ENCODE data around the gene FOXP1. TPM values are rescaled to one million over a fixed set of nuclear protein-coding genes. Genes with fewer than 3 reads are reported as not detected.

FOXP1 gene
- total and polyA plus RNA-seq, 3 experiments from 2014 or later: 142 to 185 (median 147) TPM

DNA sequence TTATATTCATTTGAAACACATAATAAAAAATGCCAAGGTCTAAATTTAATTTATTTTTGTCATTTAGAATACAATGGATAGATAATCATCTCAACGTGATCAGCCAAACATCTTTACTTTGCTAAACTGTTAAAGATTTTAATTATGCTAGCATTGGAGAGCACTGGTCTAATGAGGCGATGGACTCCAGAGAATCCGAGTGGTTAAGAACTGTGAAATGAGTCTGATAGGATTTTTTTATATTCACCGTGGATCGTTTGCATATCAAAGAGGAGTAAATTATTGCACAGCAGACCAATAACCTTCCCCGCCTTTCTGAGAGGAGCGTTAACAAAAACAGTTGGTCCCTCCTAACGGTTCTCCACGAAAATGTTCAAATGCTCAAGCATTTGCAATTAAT is 540.8 kb downstream of the FOXP1 start:
- Mint-ChIP-seq H3K4me3 (no peak overlapping the region), H3K27me3 (no peaks in the 10 kb centered on the region), H3K9me3 (no peaks in the 10 kb centered on the region), H3K27ac (peak overlapping the region in 1 of 8 donors; percentile 57), H3K4me1 (peaks cover 47 to 88% (median 66%) of the 10 kb centered on the region in 3 donors), H3K36me3 (peaks cover 15 to 97% (median 36%) of the 10 kb centered on the region in 3 donors)
- POLR2A ChIA-PET: no interaction called here
- H3K4me1 ChIP-seq (ENCODE audit: insufficient read depth, low read length): peaks cover 53% of the 10 kb centered on the region
- H3K4me3 ChIP-seq (ENCODE audit: low read length): no peak overlapping the region
- H3K27me3 ChIP-seq (ENCODE audit: insufficient read depth, low read length, poor library complexity, severe bottlenecking): no peaks in the 10 kb centered on the region
- peaks cover 46% of the 10 kb centered on the region for H3K36me3 ChIP-seq (ENCODE audit: insufficient read depth, low read length)
- no peak for DNase-seq
- CTCF ChIA-PET: no interaction called here
- H3K27ac ChIP-seq (ENCODE audit: low read depth, low read length): no peak overlapping the region
- no peaks in the 10 kb centered on the region for H3K9me3 ChIP-seq (ENCODE audit: low read length)

- H3K4me3 ChIP-seq (ENCODE audit: low read length): no peak overlapping the region
- Mint-ChIP-seq H3K36me3 (peaks cover 10 to 97% (median 38%) of the 10 kb centered on the region in 3 donors), H3K27me3 (no peaks in the 10 kb centered on the region), H3K9me3 (no peaks in the 10 kb centered on the region), H3K4me1 (peaks cover 61 to 89% (median 64%) of the 10 kb centered on the region in 3 donors), H3K27ac (peak overlapping the region in 4 of 8 donors; percentile 41 to 80 (median 60)), H3K4me3 (peak overlapping the region in 1 of 7 donors; percentile 20)
- H3K27ac ChIP-seq (ENCODE audit: low read depth, low read length): no peak overlapping the region
- peaks cover 48% of the 10 kb centered on the region for H3K4me1 ChIP-seq (ENCODE audit: insufficient read depth, low read length)
- H3K27me3 ChIP-seq (ENCODE audit: insufficient read depth, low read length, poor library complexity, severe bottlenecking): no peaks in the 10 kb centered on the region
- peaks cover 42% of the 10 kb centered on the region for H3K36me3 ChIP-seq (ENCODE audit: insufficient read depth, low read length)
- DNase-seq: no peak
- H3K9me3 ChIP-seq (ENCODE audit: low read length): no peaks in the 10 kb centered on the region
- POLR2A ChIA-PET: no interaction called here
- CTCF ChIA-PET: interaction anchor here (0.8 kb wide), 1 partner anchor 18 kb away, joined by 3 read pairs; no protein-coding TSS in a partner anchor
Observed at GRCh38 chr3:71041371-71041770, 542.2 kb downstream of the FOXP1 start.

DNA sequence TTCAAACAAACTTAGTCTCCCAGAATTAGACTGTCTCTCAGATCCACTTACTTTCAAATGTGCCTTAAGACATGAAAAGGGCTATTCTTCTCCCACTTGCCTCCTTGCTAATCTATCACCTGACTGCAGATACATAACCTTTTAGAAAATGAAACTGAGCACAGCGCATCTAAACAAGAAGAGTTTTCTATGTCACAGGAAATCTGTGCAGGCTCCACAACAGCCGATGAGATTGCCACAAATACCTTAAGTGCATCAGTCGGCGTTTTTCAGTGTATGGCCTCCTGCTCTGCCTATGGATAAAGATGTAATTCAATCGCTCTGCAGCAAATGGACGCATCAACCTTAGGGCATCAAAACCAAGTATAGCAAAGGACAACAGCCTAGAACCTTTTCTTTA is 544.2 kb downstream of the FOXP1 start:
- H3K4me3 Mint-ChIP-seq: peak overlapping the region in 6 of 7 donors; percentile 24 to 67 (median 53)
- ChIA-PET CTCF (interaction anchor here (1.3 kb wide), 1 partner anchor 9 kb away, joined by 4 read pairs; no protein-coding TSS in a partner anchor), POLR2A (interaction anchor here (0.6 kb wide), 1 partner anchor 40 kb away, joined by 3 read pairs; no protein-coding TSS in a partner anchor)
- H3K27me3 ChIP-seq (ENCODE audit: insufficient read depth, low read length, poor library complexity, severe bottlenecking): no peaks in the 10 kb centered on the region
- no peak overlapping the region for H3K27ac ChIP-seq (ENCODE audit: low read depth, low read length)
- peaks cover 62 to 89% (median 82%) of the 10 kb centered on the region in 3 donors for H3K4me1 Mint-ChIP-seq
- H3K36me3 ChIP-seq (ENCODE audit: insufficient read depth, low read length): peaks cover 22% of the 10 kb centered on the region
- peak overlapping the region; percentile 14 for H3K4me3 ChIP-seq (ENCODE audit: low read length)
- H3K27me3 Mint-ChIP-seq: no peaks in the 10 kb centered on the region
- H3K9me3 Mint-ChIP-seq: no peaks in the 10 kb centered on the region
- peak in 1 of 5 donors; percentile 31 for DNase-seq
- peaks cover 1 to 97% (median 42%) of the 10 kb centered on the region in 3 donors for H3K36me3 Mint-ChIP-seq
- peaks cover 30% of the 10 kb centered on the region for H3K4me1 ChIP-seq (ENCODE audit: insufficient read depth, low read length)
- peak overlapping the region; percentile 2 to 88 (median 64) for H3K27ac Mint-ChIP-seq
- H3K9me3 ChIP-seq (ENCODE audit: low read length): no peaks in the 10 kb centered on the region

GRCh38 chr3:71037775-71038174 is 545.8 kb downstream of the FOXP1 start:
- ChIA-PET CTCF (interaction anchor here (0.7 to 1.3 kb wide), 2 partner anchors 11 to 25 kb away, joined by 3 to 4 read pairs; no protein-coding TSS in a partner anchor), POLR2A (no interaction called here)

DNA sequence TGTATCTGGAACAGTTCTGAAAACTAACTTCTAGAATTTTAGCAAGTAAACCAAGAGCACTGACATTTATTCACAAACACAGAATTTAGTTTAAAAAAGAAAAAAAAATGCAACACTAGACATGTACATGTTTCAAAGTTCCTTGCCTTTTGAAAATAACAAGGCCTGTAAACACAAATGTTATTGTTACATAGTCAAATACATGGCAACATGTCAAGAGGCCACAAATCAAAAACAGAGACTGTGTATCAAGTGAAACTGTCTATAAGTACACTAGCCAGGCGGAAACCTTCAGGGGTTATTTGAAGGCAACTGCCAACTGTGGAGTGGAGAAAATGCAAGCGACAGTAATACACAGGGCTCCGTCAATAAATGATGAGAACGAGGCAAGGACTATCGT is 547.6 kb downstream of the FOXP1 start:
- H3K4me3 ChIP-seq (ENCODE audit: low read length): no peak overlapping the region
- H3K36me3 ChIP-seq (ENCODE audit: insufficient read depth, low read length): peaks cover 11% of the 10 kb centered on the region
- no peaks in the 10 kb centered on the region for H3K9me3 ChIP-seq (ENCODE audit: low read length)
- CTCF ChIA-PET: interaction anchor here (1.3 to 1.9 kb wide), 2 partner anchors 13 to 31 kb away, joined by 4 to 5 read pairs; no protein-coding TSS in a partner anchor
- Mint-ChIP-seq H3K27ac (peak overlapping the region in 5 of 8 donors; percentile 29 to 86 (median 55)), H3K4me3 (no peak overlapping the region), H3K36me3 (peaks cover 0 to 99% (median 43%) of the 10 kb centered on the region in 3 donors), H3K9me3 (no peaks in the 10 kb centered on the region), H3K27me3 (no peaks in the 10 kb centered on the region), H3K4me1 (peaks cover 79 to 95% (median 94%) of the 10 kb centered on the region in 3 donors)
- no peak for DNase-seq
- no peaks in the 10 kb centered on the region for H3K27me3 ChIP-seq (ENCODE audit: insufficient read depth, low read length, poor library complexity, severe bottlenecking)
- no peak overlapping the region for H3K27ac ChIP-seq (ENCODE audit: low read depth, low read length)
- peaks cover 47% of the 10 kb centered on the region for H3K4me1 ChIP-seq (ENCODE audit: insufficient read depth, low read length)
- POLR2A ChIA-PET: no interaction called here

More at GRCh38 chr3:71037775-71038174, 545.8 kb downstream of the FOXP1 start:
- H3K4me1 Mint-ChIP-seq: peaks cover 69 to 95% (median 92%) of the 10 kb centered on the region in 3 donors
- H3K27ac Mint-ChIP-seq: peak overlapping the region in 6 of 8 donors; percentile 26 to 84 (median 57)
- no peak overlapping the region for H3K4me3 ChIP-seq (ENCODE audit: low read length)
- H3K36me3 ChIP-seq (ENCODE audit: insufficient read depth, low read length): peaks cover 16% of the 10 kb centered on the region
- H3K27me3 Mint-ChIP-seq: no peaks in the 10 kb centered on the region
- DNase-seq: no peak
- peaks cover 39% of the 10 kb centered on the region for H3K4me1 ChIP-seq (ENCODE audit: insufficient read depth, low read length)
- H3K36me3 Mint-ChIP-seq: peaks cover 0 to 97% (median 41%) of the 10 kb centered on the region in 3 donors
- peak overlapping the region in 1 of 7 donors; percentile 6 for H3K4me3 Mint-ChIP-seq
- H3K9me3 Mint-ChIP-seq: no peaks in the 10 kb centered on the region
- no peaks in the 10 kb centered on the region for H3K9me3 ChIP-seq (ENCODE audit: low read length)
- no peaks in the 10 kb centered on the region for H3K27me3 ChIP-seq (ENCODE audit: insufficient read depth, low read length, poor library complexity, severe bottlenecking)
- H3K27ac ChIP-seq (ENCODE audit: low read depth, low read length): no peak overlapping the region

DNA sequence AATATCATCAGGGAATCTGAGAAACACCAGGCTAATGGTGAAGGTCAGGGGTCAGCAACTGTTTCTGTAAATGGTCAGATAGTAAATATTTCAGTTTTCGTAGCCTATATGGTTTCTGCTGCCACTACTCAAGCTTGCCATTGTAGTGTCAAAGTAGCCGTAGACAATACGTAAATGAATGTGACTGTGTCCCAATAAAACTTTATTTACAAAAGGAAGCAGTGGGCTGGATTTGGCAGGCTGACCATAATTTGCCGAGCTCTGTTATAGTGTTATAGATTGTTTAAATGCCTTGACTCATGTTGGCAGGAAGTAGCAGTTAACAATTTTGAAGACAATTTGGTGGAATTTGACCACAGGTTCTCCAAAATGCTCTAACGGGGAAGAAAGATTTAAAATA is 548.2 kb downstream of the FOXP1 start:
- H3K36me3 ChIP-seq (ENCODE audit: insufficient read depth, low read length): peaks cover 7% of the 10 kb centered on the region
- no peaks in the 10 kb centered on the region for H3K27me3 ChIP-seq (ENCODE audit: insufficient read depth, low read length, poor library complexity, severe bottlenecking)
- H3K27me3 Mint-ChIP-seq: no peaks in the 10 kb centered on the region
- H3K4me1 ChIP-seq (ENCODE audit: insufficient read depth, low read length): peaks cover 45% of the 10 kb centered on the region
- H3K4me3 ChIP-seq (ENCODE audit: low read length): no peak overlapping the region
- H3K27ac Mint-ChIP-seq: peak overlapping the region in 6 of 8 donors; percentile 29 to 86 (median 56)
- no peak overlapping the region for H3K27ac ChIP-seq (ENCODE audit: low read depth, low read length)
- no peak for DNase-seq
- peaks cover 0 to 99% (median 39%) of the 10 kb centered on the region in 3 donors for H3K36me3 Mint-ChIP-seq
- H3K4me3 Mint-ChIP-seq: no peak overlapping the region
- no peaks in the 10 kb centered on the region for H3K9me3 ChIP-seq (ENCODE audit: low read length)
- no peaks in the 10 kb centered on the region for H3K9me3 Mint-ChIP-seq
- H3K4me1 Mint-ChIP-seq: peaks cover 79 to 95% (median 94%) of the 10 kb centered on the region in 3 donors
- ChIA-PET CTCF (interaction anchor here (1.3 to 1.9 kb wide), 2 partner anchors 13 to 31 kb away, joined by 4 to 5 read pairs; no protein-coding TSS in a partner anchor), POLR2A (no interaction called here)

GRCh38 chr3:71033681-71034220 is 549.8 kb downstream of the FOXP1 start:
- Histone ChIP-seq H3K27ac (ENCODE audit: low read depth, low read length) (no peak overlapping the region), H3K9me3 (ENCODE audit: low read length) (no peaks in the 10 kb centered on the region), H3K36me3 (ENCODE audit: insufficient read depth, low read length) (peaks cover 7% of the 10 kb centered on the region), H3K4me1 (ENCODE audit: insufficient read depth, low read length) (peaks cover 37% of the 10 kb centered on the region), H3K4me3 (ENCODE audit: low read length) (no peak overlapping the region), H3K27me3 (ENCODE audit: insufficient read depth, low read length, poor library complexity, severe bottlenecking) (no peaks in the 10 kb centered on the region)
- Mint-ChIP-seq H3K36me3 (peaks cover 0 to 96% (median 36%) of the 10 kb centered on the region in 3 donors), H3K9me3 (no peaks in the 10 kb centered on the region), H3K4me3 (no peak overlapping the region), H3K4me1 (peaks cover 76 to 96% (median 89%) of the 10 kb centered on the region in 3 donors), H3K27ac (peak overlapping the region in 5 of 8 donors; percentile 13 to 73 (median 38)), H3K27me3 (no peaks in the 10 kb centered on the region)
- no peak for DNase-seq
- ChIA-PET CTCF (interaction anchor here (1.4 to 1.9 kb wide), 2 partner anchors 11 to 12 kb away, joined by 3 to 4 read pairs; no protein-coding TSS in a partner anchor), POLR2A (no interaction called here)

- CTCF ChIA-PET: no interaction called here
- peak in 1 of 5 donors; percentile 58 for DNase-seq
- H3K9me3 Mint-ChIP-seq: no peaks in the 10 kb centered on the region
- H3K4me1 Mint-ChIP-seq: peaks cover 75 to 97% (median 89%) of the 10 kb centered on the region in 3 donors
- POLR2A ChIA-PET: interaction anchor here (0.5 kb wide), 1 partner anchor 65 kb away, joined by 4 read pairs; no protein-coding TSS in a partner anchor
- H3K4me3 Mint-ChIP-seq: no peak overlapping the region
- peak overlapping the region in 4 of 8 donors; percentile 13 to 73 (median 65) for H3K27ac Mint-ChIP-seq
- H3K9me3 ChIP-seq (ENCODE audit: low read length): no peaks in the 10 kb centered on the region
- H3K27me3 ChIP-seq (ENCODE audit: insufficient read depth, low read length, poor library complexity, severe bottlenecking): no peaks in the 10 kb centered on the region
- peaks cover 0 to 86% (median 28%) of the 10 kb centered on the region in 3 donors for H3K36me3 Mint-ChIP-seq
- no peaks in the 10 kb centered on the region for H3K36me3 ChIP-seq (ENCODE audit: insufficient read depth, low read length)
- H3K27ac ChIP-seq (ENCODE audit: low read depth, low read length): no peak overlapping the region
- H3K27me3 Mint-ChIP-seq: no peaks in the 10 kb centered on the region
- H3K4me1 ChIP-seq (ENCODE audit: insufficient read depth, low read length): peaks cover 37% of the 10 kb centered on the region
- H3K4me3 ChIP-seq (ENCODE audit: low read length): no peak overlapping the region
Observed at GRCh38 chr3:71031914-71032521, 551.5 kb downstream of the FOXP1 start.

Data from CD8-positive, alpha-beta memory T cell (primary cell).